GM19099 (cell line): ENCODE data around the gene CFAP70.

ENCODE experiments used
- POLR2A ChIP-seq: IDR thresholded peaks from 3 replicates; pipeline ENCODE4 v1.6.1; 2011; ENCODE audit warnings: low read depth; ENCODE audit not compliant: insufficient read length; ENCODE audit errors: extremely low read depth

CFAP70 gene

DNA sequence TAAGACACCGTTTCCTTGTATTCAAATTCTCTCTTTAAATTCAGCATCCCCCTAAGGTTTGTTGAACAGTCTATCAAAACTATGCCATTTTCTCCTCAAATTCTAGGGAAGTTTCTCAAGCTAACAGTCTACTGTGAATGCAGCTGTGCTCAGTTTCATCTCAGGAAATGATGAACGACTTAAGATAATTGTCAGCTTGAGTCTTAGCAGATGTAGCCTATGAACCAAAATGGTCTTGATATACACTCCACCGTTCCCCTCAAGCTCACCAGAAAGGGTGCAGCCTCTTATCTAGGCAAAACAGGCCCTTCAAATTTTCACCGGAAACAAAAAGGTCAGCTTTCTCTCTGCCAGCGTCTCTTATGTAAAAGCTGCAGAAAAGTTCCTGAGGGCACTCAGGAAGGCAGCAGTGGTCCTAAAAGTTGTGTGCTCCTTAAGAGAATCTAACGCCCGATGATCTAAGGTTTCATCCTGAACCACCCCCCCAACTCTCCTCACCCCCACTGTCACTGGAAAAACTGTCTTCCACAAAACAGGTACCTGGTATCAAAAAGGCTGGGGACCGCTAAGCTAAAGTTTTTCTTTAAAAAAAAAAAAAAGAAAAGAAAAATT, 113.7 kb downstream of the CFAP70 start:
- no peak for TF ChIP-seq POLR2A

DNA sequence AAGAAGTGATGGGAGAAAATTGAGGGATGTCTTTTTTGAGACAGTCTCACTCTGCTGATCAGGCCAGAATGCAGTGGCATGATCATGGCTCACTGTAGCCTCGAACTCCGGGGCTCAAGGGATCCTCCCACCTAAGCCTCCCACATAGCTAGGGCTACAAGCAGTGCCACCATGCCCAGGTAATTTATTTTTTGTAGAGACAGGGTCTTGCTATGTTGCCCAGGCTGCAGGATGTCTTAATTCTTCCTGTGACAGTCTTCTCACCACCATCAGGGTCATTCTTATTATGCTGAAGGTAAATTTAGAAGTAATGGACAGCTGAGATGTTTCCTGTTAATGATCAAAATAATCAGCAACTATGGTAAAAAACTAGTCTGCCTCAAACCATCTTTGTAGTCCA, 118.8 kb downstream of the CFAP70 start:
- no peak for TF ChIP-seq POLR2A

DNA sequence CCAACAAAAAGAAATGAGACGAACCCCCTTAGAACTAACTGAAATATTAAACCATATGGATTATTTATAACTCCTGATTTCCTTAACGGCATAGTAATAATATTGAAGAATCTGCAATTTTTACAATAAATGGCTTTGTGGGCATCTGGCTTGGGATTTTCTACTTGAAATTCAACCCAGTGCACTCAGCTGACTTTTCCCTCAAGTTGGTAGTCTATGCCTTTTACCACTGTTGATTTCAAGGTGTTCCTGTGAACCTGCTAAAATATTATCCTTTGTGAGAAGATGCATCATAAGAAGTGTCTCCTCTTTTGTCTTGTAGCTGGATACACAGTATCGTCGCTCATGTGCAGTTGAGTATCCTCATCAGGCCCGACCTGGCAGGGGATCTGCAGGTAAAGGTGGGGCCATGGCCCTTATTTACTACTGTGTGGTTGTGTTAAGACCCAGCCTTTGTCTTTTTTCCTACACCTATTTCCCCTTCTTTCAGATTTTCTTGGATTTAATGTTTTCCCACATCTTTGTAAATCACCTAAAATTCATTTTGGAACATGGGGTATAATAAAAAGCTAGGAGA, 119.6 kb downstream of the CFAP70 start:
- no peak for TF ChIP-seq POLR2A

DNA sequence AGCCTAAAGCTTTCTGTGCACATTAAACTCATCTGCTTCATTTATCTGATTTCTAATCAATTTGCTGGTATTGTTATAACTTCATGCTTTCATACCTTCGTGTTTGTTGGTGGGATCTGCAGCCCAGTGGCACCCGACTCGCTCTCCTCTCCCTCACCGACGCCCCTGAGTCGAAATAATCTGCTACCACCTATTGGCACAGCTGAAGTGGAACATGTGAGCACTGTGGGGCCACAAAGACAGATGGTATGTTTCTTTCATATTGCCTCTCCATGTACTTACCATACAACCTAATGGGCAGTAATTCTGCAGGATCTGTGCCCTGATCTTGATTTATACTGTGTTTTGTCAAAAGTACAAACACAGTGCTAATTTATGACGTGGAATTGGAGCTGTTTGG, 124.0 kb downstream of the CFAP70 start:
- TF ChIP-seq POLR2A, result no peak

DNA sequence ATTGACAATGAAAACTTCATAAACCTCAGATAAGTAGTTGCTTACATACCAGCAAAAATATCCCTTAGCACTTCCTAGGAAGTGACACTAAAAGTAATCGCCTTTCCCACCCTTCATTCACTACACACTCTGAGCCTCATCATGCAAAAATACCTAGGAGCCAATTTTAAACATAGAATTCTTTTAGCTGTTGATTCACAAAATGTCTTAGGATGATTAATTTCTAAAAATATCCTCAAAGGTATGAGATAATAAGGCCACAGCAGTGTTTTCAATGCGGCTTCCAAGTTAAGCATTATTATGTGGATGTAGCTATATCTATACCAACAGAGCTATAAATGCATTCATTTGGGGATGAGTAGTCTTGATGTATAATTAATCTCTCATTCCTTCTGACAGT, 124.8 kb downstream of the CFAP70 start:
- no peak for TF ChIP-seq POLR2A

DNA sequence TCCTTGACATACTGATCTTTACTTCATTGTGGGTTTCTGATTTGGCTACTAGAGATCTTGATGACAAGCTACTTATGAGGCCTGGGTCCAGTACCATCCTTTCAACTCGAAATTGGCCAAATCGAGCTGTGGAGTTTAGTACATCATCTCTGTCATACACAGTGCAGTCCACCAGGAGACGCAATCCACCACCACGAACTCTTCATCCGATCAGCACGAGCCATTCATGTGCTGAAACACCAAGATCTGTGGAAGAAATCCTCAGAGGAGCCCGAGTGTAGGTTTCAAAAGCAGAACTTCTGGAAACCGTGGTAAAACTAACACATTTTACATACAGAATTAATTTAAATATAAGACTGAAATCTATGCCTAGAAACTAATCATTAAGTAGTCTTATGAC, 125.8 kb downstream of the CFAP70 start:
- no peak for TF ChIP-seq POLR2A

DNA sequence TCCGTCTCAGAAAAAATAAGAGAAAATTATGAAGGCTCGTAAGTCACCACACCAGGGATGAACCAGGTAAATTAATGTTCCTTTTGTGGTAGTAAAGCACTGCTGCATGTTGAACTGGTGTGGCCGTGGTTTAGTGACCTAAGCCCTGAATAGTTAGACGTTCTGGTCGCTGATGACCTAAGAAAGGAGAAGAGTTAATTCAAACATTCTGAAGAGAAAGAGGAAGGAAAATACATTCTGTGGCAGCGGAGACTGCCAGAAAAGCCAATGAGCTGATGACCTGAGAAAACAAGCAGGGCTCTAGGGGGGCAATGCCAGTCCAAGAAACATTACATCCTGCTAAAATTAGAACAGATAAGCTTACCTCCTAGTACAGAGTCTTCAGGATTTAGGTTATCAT, 129.1 kb downstream of the CFAP70 start:
- no peak for TF ChIP-seq POLR2A

DNA sequence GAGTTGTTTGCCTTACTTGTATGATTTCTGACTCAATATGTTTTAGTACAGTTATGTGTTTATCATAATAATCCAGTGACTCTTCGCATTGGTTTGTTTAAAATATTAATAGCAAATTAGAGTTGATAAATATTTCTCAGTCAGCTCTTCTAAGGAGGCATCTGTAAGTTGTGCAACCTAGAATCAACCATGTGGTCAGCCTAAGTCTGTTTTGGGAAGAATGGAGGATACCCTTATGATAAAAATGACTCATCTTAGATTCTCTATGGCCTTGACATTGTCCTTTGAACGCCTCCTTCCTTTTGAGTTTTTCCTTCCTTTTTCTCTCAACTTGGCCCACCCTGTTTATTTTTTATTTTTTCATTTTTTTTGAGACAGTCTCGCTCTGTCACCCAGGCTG, 130.4 kb downstream of the CFAP70 start:
- no peak for TF ChIP-seq POLR2A

DNA sequence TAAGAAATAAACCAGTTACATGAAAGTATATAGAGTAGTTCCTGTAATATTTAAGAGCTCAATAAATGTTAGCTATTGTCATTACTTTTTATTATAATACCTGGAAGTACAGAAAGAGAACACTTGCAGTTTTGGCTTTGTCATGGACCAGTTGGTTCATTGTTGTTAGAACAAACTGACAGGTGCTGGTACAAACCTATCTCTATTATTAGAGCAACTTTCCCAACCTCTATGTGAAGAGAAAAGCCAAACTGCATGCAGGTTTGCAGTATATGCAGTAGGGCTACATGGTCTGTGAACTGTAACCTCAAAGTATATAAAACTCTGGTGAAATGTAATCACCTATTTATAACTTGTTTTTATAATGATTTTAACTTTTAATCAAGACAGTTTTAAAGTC, 132.0 kb downstream of the CFAP70 start:
- TF ChIP-seq POLR2A, result no peak

DNA sequence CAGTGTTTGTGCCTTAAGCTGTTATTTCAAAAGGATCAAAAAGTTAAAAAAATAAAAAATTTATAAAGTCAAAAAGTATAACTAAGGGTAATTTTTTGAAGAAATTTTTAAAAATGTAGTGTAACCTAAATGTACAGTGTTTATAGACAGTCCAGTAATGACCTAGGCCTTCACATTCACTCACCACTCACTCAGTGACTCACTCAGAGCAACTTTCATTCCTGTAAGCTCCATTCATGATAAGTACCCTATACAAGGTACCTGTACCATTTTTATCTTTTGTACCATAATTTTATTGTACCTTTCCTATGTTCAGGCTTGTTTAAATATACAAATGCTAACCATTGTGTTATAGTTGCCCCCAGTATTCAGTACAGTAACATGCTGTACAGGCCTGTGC, 133.1 kb downstream of the CFAP70 start:
- no peak for TF ChIP-seq POLR2A

DNA sequence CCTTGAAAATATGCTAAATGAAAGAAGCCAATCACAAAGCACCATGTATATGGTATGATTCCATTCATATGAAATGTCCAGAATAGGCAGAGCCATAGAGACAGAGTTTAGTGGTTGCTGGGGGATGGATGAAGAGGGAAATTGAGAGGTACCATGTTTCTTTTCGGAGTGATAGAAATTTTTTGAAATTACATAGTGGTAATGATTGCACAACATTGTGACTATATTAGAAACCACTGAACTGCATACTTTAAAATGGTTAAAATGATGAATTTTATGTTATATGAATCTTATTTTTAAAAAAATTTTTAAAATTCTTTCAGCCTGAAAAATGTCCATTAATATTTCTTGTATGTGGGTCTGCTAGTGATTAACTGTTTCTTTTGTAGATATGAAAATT, 137.7 kb downstream of the CFAP70 start:
- TF ChIP-seq POLR2A, result no peak

DNA sequence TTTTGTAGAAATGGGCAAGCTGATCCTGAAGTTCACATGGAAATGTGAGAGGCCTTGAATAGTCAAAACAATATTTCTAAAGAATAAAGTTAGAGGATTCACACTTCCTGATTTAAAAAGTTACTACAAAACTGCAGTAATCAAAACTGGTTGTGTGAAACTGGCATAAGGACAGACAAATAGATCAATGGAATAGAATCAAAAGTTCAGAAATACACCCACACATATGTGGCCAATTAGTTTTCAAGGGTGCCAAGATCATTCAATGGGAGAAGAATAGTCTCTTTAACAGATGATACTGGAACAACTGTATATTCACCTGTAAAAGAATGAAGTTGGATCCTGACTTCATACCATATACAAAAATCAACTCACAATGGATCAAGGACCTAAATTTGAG, 139.3 kb downstream of the CFAP70 start:
- TF ChIP-seq POLR2A, result no peak

DNA sequence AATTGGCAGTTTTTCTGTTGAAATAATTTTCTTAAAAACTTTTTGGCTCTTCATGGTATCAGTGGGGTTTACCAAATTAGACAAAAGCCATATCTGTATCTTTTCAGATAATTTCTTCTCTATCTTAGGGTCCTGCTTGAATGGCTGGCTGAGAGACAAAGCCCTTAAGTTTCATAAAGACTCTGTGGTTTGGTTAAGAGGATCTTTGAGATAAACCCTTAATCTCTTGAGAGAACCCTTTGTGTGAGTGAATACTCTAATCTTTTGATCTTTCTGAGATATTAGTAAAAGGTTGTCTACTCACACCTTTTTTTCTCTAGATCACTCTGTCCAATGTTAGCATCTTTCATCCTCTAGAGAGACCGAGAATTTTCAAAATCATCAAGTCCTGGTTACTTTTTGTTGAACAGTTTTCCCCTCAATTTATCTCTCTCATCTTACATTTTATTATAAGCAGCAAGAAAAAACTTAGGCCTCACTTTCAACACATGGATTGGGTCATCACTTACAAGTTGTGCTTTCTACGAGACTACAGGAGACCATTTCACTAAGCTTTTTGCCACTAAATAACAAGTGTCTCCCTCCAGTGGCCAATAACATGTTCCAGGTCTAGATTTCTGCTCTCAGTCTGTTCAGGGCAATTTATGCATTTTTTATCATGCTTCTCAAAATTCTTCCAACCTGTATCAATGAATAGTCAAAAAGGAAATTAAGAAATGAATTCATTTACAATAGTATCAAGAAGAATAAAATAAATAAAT, 140.1 kb downstream of the CFAP70 start:
- no peak for TF ChIP-seq POLR2A

DNA sequence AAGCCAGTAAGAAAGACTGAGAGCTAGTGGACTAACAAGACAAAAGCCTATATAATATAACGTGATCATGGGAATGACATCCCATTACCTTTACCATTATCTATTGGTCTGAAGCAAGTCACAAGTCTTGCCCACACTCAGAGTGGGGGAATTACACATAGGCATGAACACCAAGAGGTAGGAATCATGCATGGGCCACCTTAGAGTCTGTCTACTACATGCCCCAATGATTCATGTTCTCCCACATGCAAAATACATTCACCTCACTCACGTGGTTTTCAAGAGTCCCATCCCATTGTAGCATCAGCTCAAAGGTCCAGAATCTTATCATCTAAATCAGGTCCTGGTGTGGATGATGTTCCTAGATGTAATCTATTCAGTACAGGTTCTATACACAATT, 141.0 kb downstream of the CFAP70 start:
- TF ChIP-seq POLR2A, result no peak

DNA sequence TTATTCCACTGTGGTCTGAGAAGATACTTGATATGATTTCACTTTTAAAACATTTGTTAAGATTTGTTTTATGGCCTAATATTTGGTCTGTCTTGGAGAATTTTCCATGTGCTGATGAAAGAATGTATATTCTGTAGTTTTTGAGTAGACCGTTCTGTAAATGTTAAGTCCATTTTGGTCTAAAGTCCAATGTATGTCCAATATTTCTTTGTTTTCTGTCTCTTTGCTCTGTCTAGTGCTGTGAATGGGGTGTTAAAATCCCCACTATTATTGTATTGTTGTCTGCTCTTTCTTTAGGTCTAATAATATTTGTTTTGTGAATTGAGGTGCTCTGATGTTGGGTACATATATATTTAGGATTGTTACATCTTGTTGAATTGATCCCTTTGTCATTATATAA, 142.9 kb downstream of the CFAP70 start:
- TF ChIP-seq POLR2A, result no peak

DNA sequence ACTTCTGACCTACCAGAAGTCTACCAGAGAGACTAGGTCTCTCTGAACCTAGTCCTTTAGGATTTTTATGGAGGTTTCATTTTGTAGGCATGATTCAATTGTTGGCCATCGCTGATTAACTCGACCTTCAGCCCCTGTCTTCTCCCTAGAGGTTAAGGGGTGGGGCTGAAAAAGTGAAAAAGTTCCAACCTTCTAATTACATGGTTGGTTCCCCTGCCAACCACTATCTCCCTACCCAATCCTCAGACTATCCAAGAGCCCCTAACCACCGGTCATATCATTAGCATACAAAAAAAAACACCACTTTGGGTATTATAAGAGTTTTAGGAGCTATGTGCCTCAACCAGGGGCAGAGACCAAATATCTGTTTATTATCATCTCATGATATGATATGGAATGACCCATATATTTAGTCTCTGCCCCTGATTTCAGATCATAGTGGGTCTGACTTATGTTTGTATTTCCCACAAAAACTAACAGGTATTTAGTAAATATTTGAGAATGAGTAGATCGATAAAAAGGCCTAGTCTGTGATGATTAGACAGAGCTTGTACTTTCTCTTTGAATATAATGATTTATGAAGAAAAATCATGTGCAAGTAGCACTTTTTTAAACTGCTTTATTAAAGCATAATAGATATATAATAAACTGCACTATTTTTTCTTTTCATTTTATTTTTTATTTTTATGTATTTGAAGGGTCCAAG, 147.4 kb downstream of the CFAP70 start:
- no peak for TF ChIP-seq POLR2A
